Cardiac muscle cell (in vitro differentiated cells and primary cell): ENCODE data around the gene COL5A1. TPM values are rescaled to one million over a fixed set of nuclear protein-coding genes. Genes with fewer than 3 reads are reported as not detected.

ENCODE experiments used
- DNase-seq, 2 donors: peaks; one replicate each; pipeline versions ENCODE4 v3.0.0 to v3.0.0-alpha.2; 2010 to 2017; ENCODE audit warnings: low read depth in 1 of 2, low spot score in 1 of 2
- H3K27ac ChIP-seq: fragments of 200-600 bp; sonication (generic); 2 replicates; pipeline ENCODE4 v1.5.1; 2016
- H3K27me3 ChIP-seq: fragments of 200-600 bp; sonication (generic); 2 replicates; pipeline ENCODE4 v1.6.0; 2016; ENCODE audit warnings: control low read depth
- H3K36me3 ChIP-seq: fragments of 200-600 bp; sonication (generic); 2 replicates; pipeline ENCODE4 v1.5.1; 2016; ENCODE audit warnings: control low read depth
- H3K4me1 ChIP-seq: fragments of 200-600 bp; sonication (generic); 2 replicates; pipeline ENCODE4 v1.8.1; 2017; ENCODE audit warnings: low read depth, mild to moderate bottlenecking, mixed run types
- H3K4me3 ChIP-seq: fragments of 200-600 bp; sonication (generic); 2 replicates; pipeline ENCODE4 v1.5.1; 2016; ENCODE audit warnings: mild to moderate bottlenecking
- H3K9me3 ChIP-seq: fragments of 200-600 bp; sonication (generic); 2 replicates; pipeline ENCODE4 v1.5.1; 2017; ENCODE audit warnings: low read depth, mild to moderate bottlenecking, control low read depth
- polyA plus RNA-seq: library from polyadenylated mRNA; unstranded; fragments of >200 nt; fragmentation: Nextera tagmentation; extraction: Ambion mirVana; gene quantifications from 2 replicates; pipeline ENCODE4 v1.2.1, GENCODE V29; 2016
- total RNA-seq: library from RNA; depleted of rRNA; stranded (reverse); fragments of >200 nt; gene quantifications from 2 replicates; pipeline ENCODE4 v1.2.3, GENCODE V29; 2016
- TF ChIP-seq, protein P1 (sequence below): IDR thresholded peaks from 2 replicates; pipeline ENCODE4 v1.5.1; 2012; ENCODE audit warnings: low read depth, mild to moderate bottlenecking, low read length

The COL5A1 gene
- total and polyA plus RNA-seq, 2 experiments from 2014 or later: 34.5 to 129 TPM

DNA sequence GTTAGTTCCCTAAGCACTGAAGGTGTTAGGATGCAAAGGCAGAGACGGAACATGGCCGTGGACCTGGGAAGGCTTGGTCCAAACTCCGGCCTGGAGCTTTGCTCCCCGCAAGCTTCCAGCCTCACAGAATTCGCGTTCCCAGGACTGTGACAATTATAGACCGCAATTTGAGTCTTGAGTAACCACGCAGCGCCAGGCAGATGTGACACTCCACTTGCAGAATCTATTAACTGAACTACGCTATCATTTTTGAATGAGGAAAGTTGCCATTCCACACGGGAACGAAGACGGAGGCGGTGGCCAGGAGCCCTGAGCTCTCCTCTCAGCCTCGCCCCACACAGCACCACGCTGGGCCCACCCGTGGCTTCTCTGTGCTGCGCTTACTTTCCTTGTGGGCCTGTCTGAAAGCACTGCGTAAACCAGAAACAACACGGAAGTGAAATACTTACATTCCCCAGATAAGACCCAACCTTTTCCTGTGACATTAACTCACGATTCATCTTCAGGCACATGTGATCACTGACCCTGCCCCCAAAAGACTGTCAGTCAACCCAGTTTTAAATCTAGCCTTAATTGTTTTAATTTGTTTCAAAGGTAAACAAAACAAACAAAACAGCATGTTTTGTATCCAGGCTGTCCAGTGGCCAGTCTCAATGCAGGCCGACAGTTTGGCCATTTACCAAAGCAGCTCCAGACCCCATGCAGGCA is 16.1 kb upstream of the COL5A1 start:
- Histone ChIP-seq H3K4me3 (no peak overlapping the region), H3K27me3 (no peaks in the 10 kb centered on the region), H3K27ac (no peak overlapping the region), H3K4me1 (peaks cover 21% of the 10 kb centered on the region), H3K36me3 (no peaks in the 10 kb centered on the region), H3K9me3 (no peaks in the 10 kb centered on the region)
- TF ChIP-seq, protein P1, sequence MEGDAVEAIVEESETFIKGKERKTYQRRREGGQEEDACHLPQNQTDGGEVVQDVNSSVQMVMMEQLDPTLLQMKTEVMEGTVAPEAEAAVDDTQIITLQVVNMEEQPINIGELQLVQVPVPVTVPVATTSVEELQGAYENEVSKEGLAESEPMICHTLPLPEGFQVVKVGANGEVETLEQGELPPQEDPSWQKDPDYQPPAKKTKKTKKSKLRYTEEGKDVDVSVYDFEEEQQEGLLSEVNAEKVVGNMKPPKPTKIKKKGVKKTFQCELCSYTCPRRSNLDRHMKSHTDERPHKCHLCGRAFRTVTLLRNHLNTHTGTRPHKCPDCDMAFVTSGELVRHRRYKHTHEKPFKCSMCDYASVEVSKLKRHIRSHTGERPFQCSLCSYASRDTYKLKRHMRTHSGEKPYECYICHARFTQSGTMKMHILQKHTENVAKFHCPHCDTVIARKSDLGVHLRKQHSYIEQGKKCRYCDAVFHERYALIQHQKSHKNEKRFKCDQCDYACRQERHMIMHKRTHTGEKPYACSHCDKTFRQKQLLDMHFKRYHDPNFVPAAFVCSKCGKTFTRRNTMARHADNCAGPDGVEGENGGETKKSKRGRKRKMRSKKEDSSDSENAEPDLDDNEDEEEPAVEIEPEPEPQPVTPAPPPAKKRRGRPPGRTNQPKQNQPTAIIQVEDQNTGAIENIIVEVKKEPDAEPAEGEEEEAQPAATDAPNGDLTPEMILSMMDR: no peak
- DNase-seq: peak in 1 of 2 donors; percentile 83

DNA sequence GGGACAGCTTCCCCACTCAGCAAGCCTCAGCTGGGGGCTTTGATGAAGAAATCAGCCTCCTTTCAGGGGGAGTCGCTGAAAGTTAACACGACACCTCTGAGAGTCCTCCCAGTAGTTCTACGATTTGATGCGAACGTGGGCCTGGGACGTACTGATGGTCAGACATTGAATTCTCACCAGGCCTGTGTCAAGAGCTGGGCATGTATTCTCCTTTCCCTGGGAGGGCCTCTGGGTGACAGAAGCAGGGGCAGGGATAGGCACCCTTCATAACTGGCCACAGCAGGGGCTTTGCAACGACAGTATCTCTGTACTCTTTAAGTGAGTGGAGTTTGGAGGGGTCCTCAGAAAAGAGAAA is 15.6 kb upstream of the COL5A1 start:
- TF ChIP-seq, protein P1: no peak
- H3K27me3 ChIP-seq: no peaks in the 10 kb centered on the region
- peaks cover 16% of the 10 kb centered on the region for H3K4me1 ChIP-seq
- H3K4me3 ChIP-seq: no peak overlapping the region
- no peak overlapping the region for H3K27ac ChIP-seq
- no peaks in the 10 kb centered on the region for H3K9me3 ChIP-seq
- H3K36me3 ChIP-seq: no peaks in the 10 kb centered on the region
- DNase-seq: no peak

DNA sequence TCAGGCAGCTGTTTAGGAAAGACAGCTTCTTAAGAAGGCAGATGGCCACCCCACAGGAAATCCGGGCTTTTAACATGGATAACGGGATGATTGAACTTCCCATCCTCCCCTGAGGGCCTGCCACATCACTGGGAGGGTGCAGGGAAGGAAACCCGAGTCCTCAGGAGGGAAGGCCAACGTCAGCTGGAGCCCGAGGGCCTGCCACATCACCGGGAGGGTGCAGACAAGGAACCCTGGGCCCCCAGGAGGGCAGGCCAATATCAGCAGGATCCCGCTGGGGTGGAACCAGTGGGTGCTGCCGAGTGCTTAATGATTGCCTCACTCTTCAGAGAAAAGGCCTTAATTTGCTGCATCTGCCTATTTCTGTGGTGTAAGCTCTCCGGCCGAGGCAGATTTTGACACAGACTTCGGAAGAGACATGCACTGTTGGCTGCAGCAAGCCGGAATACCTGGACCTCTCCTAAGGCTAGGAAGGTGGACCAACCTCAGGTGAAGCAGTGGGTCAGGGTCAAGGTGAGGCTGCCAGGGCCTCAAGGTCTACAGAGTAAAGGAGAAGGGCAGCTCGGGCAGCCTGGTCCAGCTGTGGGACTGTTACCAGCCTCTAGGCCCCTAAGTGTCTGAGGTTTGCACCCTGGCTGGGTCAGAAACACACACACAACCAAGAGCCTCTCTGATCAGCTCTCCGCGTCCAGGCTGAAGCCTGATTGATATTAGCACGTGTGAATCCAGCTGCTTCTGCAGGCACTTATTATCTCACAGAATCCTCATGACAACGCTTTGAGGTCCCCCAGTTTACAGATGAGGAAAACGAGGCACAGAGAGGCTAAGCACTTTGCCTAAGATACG is 14.8 kb upstream of the COL5A1 start:
- H3K4me3 ChIP-seq: no peak overlapping the region
- no peaks in the 10 kb centered on the region for H3K36me3 ChIP-seq
- TF ChIP-seq, protein P1: no peak
- H3K4me1 ChIP-seq: peaks cover 16% of the 10 kb centered on the region
- H3K9me3 ChIP-seq: no peaks in the 10 kb centered on the region
- DNase-seq: peak in 1 of 2 donors; percentile 72
- no peak overlapping the region for H3K27ac ChIP-seq
- no peaks in the 10 kb centered on the region for H3K27me3 ChIP-seq

DNA sequence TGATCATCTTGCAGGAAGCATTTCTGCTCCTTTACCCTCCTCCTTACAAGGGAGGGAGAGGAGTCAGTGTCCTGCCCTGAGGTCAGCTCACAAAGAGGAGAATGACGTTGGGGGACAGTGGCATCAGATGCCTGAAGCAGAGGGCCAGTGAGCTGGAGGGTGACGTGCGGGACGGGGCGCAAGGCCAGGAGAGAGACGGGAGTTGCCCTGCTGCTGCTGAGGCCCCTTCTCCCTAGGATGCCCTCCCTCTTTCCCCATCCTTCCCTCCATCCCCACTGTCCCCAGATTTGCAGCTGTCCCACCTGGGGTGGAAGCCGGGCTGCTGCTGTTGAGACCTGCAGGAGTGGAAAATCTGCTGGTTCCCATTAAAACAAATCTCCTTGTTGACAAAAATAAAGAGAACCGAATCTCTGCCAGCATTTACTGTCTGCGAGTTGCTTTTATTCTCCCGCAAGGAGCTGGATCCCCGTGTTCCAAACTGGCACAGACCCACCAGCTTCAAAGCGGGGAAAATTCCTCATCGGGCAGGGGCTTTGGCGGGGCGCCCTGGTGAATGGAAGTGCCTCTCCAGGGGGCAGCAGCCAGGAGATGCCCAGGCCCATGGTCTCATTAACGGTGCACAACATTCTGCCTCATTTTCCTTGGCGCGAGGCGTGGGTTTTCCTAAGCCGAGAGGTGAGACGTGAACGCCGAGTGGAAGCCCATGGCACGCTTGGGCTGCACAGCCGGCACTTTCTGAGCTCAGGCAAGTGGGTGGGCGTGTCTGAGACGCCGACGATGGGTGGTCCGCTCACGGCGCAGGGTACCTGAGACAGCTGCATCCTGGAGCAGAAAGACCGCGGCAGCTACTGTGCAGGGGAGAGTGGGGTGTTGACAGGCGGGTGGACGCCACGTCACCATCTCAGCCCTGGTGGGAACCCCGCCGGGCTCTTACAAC is 13.9 kb upstream of the COL5A1 start:
- Histone ChIP-seq H3K27ac (no peak overlapping the region), H3K4me3 (no peak overlapping the region), H3K27me3 (no peaks in the 10 kb centered on the region), H3K4me1 (peaks cover 16% of the 10 kb centered on the region), H3K36me3 (no peaks in the 10 kb centered on the region), H3K9me3 (no peaks in the 10 kb centered on the region)
- TF ChIP-seq, protein P1: no peak
- no peak for DNase-seq

DNA sequence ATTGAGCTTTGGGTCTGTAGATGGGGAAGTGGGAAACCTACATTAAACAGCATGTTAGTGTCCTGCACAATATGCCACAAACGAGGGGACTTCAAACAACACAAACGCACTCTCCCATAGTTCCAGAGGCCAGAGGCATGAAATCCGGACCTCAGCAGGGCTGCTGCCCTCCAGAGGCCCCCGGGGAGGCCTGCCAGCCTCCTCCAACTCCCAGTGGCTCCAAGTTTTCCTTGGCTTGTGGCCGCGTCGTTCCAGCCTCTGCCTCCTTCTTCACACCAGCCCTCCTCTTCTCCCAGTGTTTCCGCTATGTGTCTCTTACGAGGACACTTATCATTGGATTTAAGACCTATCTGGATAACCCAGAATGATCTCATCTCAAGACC is 13.3 kb upstream of the COL5A1 start:
- Histone ChIP-seq H3K9me3 (no peaks in the 10 kb centered on the region), H3K27ac (no peak overlapping the region), H3K27me3 (no peaks in the 10 kb centered on the region), H3K4me1 (peaks cover 16% of the 10 kb centered on the region), H3K36me3 (no peaks in the 10 kb centered on the region), H3K4me3 (no peak overlapping the region)
- TF ChIP-seq, protein P1: no peak
- DNase-seq: no peak
